Measurements from ENCODE around the gene ASF1B. TPM values are rescaled to one million over a fixed set of nuclear protein-coding genes. Genes with fewer than 3 reads are reported as not detected.

The ASF1B gene
- total and polyA plus RNA-seq, 2 donors (not counting 1 experiment from before 2014, with no cell fraction given) = 1.9 to 2.5 TPM

DNA sequence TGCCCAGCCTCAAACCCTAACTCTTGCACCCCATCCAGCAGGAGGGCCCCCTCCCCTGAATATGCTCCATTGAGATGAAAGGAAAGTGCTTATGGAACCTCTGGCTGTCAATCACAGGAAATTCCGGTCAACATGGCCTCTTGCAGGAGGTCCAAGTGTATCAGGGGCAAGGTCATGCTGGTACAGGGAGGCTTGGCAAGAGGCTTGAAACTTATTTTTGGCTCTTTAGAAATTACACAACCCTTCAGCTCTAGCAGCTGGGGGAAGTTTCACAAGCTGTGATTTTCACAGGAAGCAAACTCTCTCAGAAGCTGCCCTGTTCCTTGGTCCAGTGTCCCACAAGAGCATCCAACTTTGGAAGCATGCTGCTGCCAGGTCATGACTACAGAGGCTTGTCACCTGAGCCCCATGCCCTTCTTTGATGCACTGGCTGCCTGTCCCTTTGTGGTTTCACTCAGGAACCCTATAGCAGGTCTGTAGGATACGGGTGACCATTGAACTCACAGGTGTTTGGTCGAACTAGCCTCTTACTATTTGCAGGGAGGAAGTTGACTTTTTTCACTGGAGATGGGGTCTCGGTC, 8.4 kb downstream of the ASF1B start:
- Histone ChIP-seq H2AFZ (ENCODE audit: insufficient read depth, low read depth, low read length, poor library complexity, severe bottlenecking) (no peak overlapping the region), H3K9me3 (ENCODE audit: control extremely low read depth in 1 of 3, control insufficient read depth in 2 of 3, insufficient read depth in 1 of 3, low read length in 2 of 3) (no peaks in the 10 kb centered on the region), H3K79me2 (ENCODE audit: control insufficient read depth, insufficient read depth, low read length) (peaks cover 3% of the 10 kb centered on the region), H3K4me2 (replicated peaks; ENCODE audit: low read depth, low read length, poor library complexity, severe bottlenecking) (no peak overlapping the region), H4K20me1 (ENCODE audit: control insufficient read depth, insufficient read depth, low read length, poor library complexity, severe bottlenecking) (no peaks in the 10 kb centered on the region), H3K36me3 (replicated peaks in 1 of 2; ENCODE audit: control extremely low read depth in 1 of 2, control insufficient read depth in 1 of 2, extremely low read depth in 1 of 2, insufficient read depth in 2 of 2, low read length in 1 of 2) (no peaks in the 10 kb centered on the region), H3K9ac (ENCODE audit: low read length) (no peak overlapping the region), H3K27ac (ENCODE audit: low read length in 2 of 2) (no peak overlapping the region), H3K27me3 (replicated peaks in 1 of 4; ENCODE audit: control extremely low read depth in 1 of 4, control insufficient read depth in 3 of 4, insufficient read depth in 4 of 4, low read length in 3 of 4) (no peaks in the 10 kb centered on the region), H3K4me1 (ENCODE audit: control insufficient read depth in 2 of 2, insufficient read depth in 2 of 2, low read length in 2 of 2) (peaks cover 0 to 10% of the 10 kb centered on the region in 2 donors), H3K4me3 (ENCODE audit: control extremely low read depth in 1 of 5, extremely low read depth in 1 of 5, insufficient read depth in 1 of 5, low read depth in 2 of 5, low read length in 4 of 5) (no peak overlapping the region)
- intact Hi-C loops (cut with micrococcal nuclease) = no loop called here
- H3K9me3 Mint-ChIP-seq (ENCODE audit: insufficient read depth) = no peaks in the 10 kb centered on the region
- TF ChIP-seq EZH2 (IDR thresholded peaks at IDR 0.05; ENCODE audit: borderline replicate concordance, insufficient read depth, low read depth, low read length, poor library complexity, severe bottlenecking) = no peak
- TF ChIP-seq CTCF (IDR thresholded peaks at IDR 0.05) = no peak
- ChIA-PET CTCF (no interaction called here), POLR2A (interaction anchor here (0.8 kb wide), 1 partner anchor 252 kb away, joined by 3 read pairs; no protein-coding TSS in a partner anchor)
- no peak overlapping the region for H3K4me3 Mint-ChIP-seq
- DNase-seq (no peak), ATAC-seq (ENCODE audit: low read depth) (no peak)
- 51% methylated on average over 2 of the region's 4 CpGs for WGBS (ENCODE audit: insufficient coverage)
- no peaks in the 10 kb centered on the region for H3K27me3 Mint-ChIP-seq
- no peak overlapping the region for H3K27ac Mint-ChIP-seq
- H3K4me1 Mint-ChIP-seq = no peaks in the 10 kb centered on the region

DNA sequence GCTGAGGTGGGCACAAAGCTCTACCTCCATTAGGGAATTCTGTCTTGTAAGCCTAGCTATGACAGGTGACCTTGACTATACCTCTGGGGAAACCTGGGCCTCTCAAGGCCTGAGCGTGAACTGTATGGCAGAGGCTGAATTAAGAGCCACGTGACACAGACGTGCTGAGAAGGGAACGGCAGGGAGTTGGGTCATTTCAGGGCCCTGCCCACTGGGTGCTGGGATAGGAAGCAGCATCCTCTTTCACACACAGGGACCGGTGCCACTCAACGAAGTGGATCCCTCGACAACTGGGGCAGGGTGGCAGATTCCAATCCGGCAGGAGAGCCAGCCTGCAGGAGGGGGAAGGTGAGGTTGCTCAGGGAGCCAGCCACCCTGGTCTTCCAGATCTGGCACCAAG, 9.2 kb downstream of the ASF1B start:
- POLR2A ChIA-PET = no interaction called here
- DNase-seq = no peak
- no peaks in the 10 kb centered on the region for H3K4me1 Mint-ChIP-seq

More for the DNA sequence above, 9.2 kb downstream of the ASF1B start:
- Histone ChIP-seq H3K4me2 (replicated peaks; ENCODE audit: low read depth, low read length, poor library complexity, severe bottlenecking) (no peak overlapping the region), H3K9me3 (ENCODE audit: control extremely low read depth in 1 of 3, control insufficient read depth in 2 of 3, insufficient read depth in 1 of 3, low read length in 2 of 3) (no peaks in the 10 kb centered on the region), H3K9ac (ENCODE audit: low read length) (no peak overlapping the region), H3K79me2 (ENCODE audit: control insufficient read depth, insufficient read depth, low read length) (no peaks in the 10 kb centered on the region), H3K4me1 (ENCODE audit: control insufficient read depth in 2 of 2, insufficient read depth in 2 of 2, low read length in 2 of 2) (peaks cover 0 to 10% of the 10 kb centered on the region in 2 donors), H3K27ac (ENCODE audit: low read length in 2 of 2) (no peak overlapping the region), H3K4me3 (ENCODE audit: control extremely low read depth in 1 of 5, extremely low read depth in 1 of 5, insufficient read depth in 1 of 5, low read depth in 2 of 5, low read length in 4 of 5) (no peak overlapping the region), H3K27me3 (replicated peaks in 1 of 4; ENCODE audit: control extremely low read depth in 1 of 4, control insufficient read depth in 3 of 4, insufficient read depth in 4 of 4, low read length in 3 of 4) (no peaks in the 10 kb centered on the region), H4K20me1 (ENCODE audit: control insufficient read depth, insufficient read depth, low read length, poor library complexity, severe bottlenecking) (no peaks in the 10 kb centered on the region), H2AFZ (ENCODE audit: insufficient read depth, low read depth, low read length, poor library complexity, severe bottlenecking) (no peak overlapping the region), H3K36me3 (replicated peaks in 1 of 2; ENCODE audit: control extremely low read depth in 1 of 2, control insufficient read depth in 1 of 2, extremely low read depth in 1 of 2, insufficient read depth in 2 of 2, low read length in 1 of 2) (no peaks in the 10 kb centered on the region)
- CTCF ChIA-PET = no interaction called here
- Mint-ChIP-seq H3K9me3 (ENCODE audit: insufficient read depth) (no peaks in the 10 kb centered on the region), H3K27me3 (no peaks in the 10 kb centered on the region), H3K4me3 (no peak overlapping the region), H3K27ac (no peak overlapping the region)
- WGBS (ENCODE audit: insufficient coverage) = 88% methylated on average over 6 of the region's 8 CpGs
- TF ChIP-seq EZH2 (IDR thresholded peaks at IDR 0.05; ENCODE audit: borderline replicate concordance, insufficient read depth, low read depth, low read length, poor library complexity, severe bottlenecking) = no peak
- no peak for TF ChIP-seq CTCF (IDR thresholded peaks at IDR 0.05)
- intact Hi-C loops (cut with micrococcal nuclease) = no loop called here
- ATAC-seq (ENCODE audit: low read depth) = no peak
